SK-N-SH (cell line): ENCODE data around the gene GEMIN7. TPM values are rescaled to one million over a fixed set of nuclear protein-coding genes. Genes with fewer than 3 reads are reported as not detected.

ENCODE experiments used
- CTCF ChIA-PET: fragments of 300-600, 350-600 bp; formaldehyde crosslinking; extraction: SDS; loops from one replicate; lab custom pipeline; 2021; lab: Yijun Ruan, JAX
- POLR2A ChIA-PET: fragments of 350-600 bp; sonication (Branson Sonifier 250); formaldehyde crosslinking; extraction: SDS; loops from one replicate; lab custom pipeline; 2020; ENCODE audit warnings: antibody characterized with exemption, inconsistent platforms; lab: Yijun Ruan, JAX
- DNase-seq: peaks from one replicate; pipeline ENCODE4 v3.0.0; 2012
- H2AFZ ChIP-seq: fragments of 200-600 bp; sonication (generic); 2 replicates; pipeline ENCODE4 v1.8.1; 2016; ENCODE audit warnings: antibody characterized with exemption, mild to moderate bottlenecking, low read depth
- H3F3A ChIP-seq: fragments of 200-600 bp; sonication (generic); replicated peaks from 2 replicates; pipeline ENCODE3; 2016; ENCODE audit warnings: antibody characterized with exemption, mild to moderate bottlenecking; ENCODE audit not compliant: insufficient read depth
- H3K27ac ChIP-seq, 2 experiments: fragments of 200-500 bp in 1 of 2; fragments of 200-600 bp in 1 of 2; sonication (Bioruptor generic) in 1 of 2; sonication (generic), shearing (Covaris generic) in 1 of 2; 2 replicates each; pipeline versions ENCODE4 v1.5.1 to v1.6.1; 2014 to 2016; ENCODE audit warnings: low read depth in 2 of 2, inconsistent platforms in 1 of 2, low read length in 1 of 2, mild to moderate bottlenecking in 1 of 2, mixed read lengths in 1 of 2
- H3K27me3 ChIP-seq: fragments of 200-600 bp; sonication (generic), shearing (Covaris generic); 2 replicates; pipeline ENCODE4 v1.6.1; 2016; ENCODE audit warnings: mixed run types; ENCODE audit not compliant: insufficient read depth
- H3K36me3 ChIP-seq, 2 experiments: fragments of 200-500 bp in 1 of 2; fragments of 200-600 bp in 1 of 2; sonication (Bioruptor generic) in 1 of 2; sonication (generic) in 1 of 2; replicated peaks in 1 of 2; 2 replicates each; pipeline versions ENCODE3 to v1.5.1; 2014 to 2016; ENCODE audit warnings: low read length in 1 of 2, mild to moderate bottlenecking in 1 of 2; ENCODE audit not compliant: insufficient read depth in 2 of 2, control insufficient read depth in 1 of 2
- H3K4me1 ChIP-seq, 2 experiments: fragments of 200-500 bp in 1 of 2; fragments of 200-600 bp in 1 of 2; sonication (Bioruptor generic) in 1 of 2; sonication (generic), shearing (Covaris generic) in 1 of 2; 2 replicates each; pipeline versions ENCODE4 v1.5.1 to v1.6.1; 2014 to 2016; ENCODE audit warnings: low read depth in 1 of 2, low read length in 1 of 2, mixed run types in 1 of 2; ENCODE audit not compliant: insufficient read depth in 2 of 2, control insufficient read depth in 1 of 2
- H3K4me2 ChIP-seq: fragments of 200-600 bp; sonication (generic), shearing (Covaris generic); 2 replicates; pipeline ENCODE4 v1.6.1; 2017; ENCODE audit warnings: mixed run types
- H3K4me3 ChIP-seq, 2 experiments: fragments of 200-500 bp in 1 of 2; fragments of 200-600 bp in 1 of 2; sonication (Bioruptor generic) in 1 of 2; sonication (generic), shearing (Covaris generic) in 1 of 2; 2 replicates each; pipeline versions ENCODE4 v1.5.1 to v1.8.1; 2014 to 2016; ENCODE audit warnings: low read depth in 2 of 2, inconsistent platforms in 1 of 2, low read length in 1 of 2, mild to moderate bottlenecking in 1 of 2, mixed read lengths in 1 of 2, moderate library complexity in 1 of 2
- H3K79me2 ChIP-seq: fragments of 200-600 bp; sonication (generic); 2 replicates; pipeline ENCODE4 v1.8.1; 2017; ENCODE audit warnings: mild to moderate bottlenecking; ENCODE audit not compliant: insufficient read depth
- H3K9ac ChIP-seq: fragments of 200-600 bp; sonication (generic); 2 replicates; pipeline ENCODE4 v1.6.1; 2017; ENCODE audit warnings: mixed run types
- H3K9me2 ChIP-seq: fragments of 200-600 bp; sonication (generic); 2 replicates; pipeline ENCODE4 v1.6.1; 2017; ENCODE audit warnings: mixed run types
- H3K9me3 ChIP-seq: fragments of 200-600 bp; sonication (generic); 2 replicates; pipeline ENCODE4 v1.6.1; 2017; ENCODE audit warnings: mixed run types, mild to moderate bottlenecking, moderate library complexity
- H4K20me1 ChIP-seq: fragments of 200-600 bp; sonication (generic); 2 replicates; pipeline ENCODE4 v1.6.1; 2017; ENCODE audit warnings: mild to moderate bottlenecking, mixed run types; ENCODE audit not compliant: insufficient read depth
- EP300 ChIP-seq, 2 experiments: IDR thresholded peaks; 2 replicates each; pipeline versions ENCODE4 v1.4.0 to v1.6.1; 2012; ENCODE audit warnings: borderline replicate concordance in 1 of 2, low read depth in 1 of 2, low read length in 1 of 2
- FOSL2 ChIP-seq: IDR thresholded peaks from 2 replicates; pipeline ENCODE4 v1.4.0; 2012; ENCODE audit warnings: low read depth, mild to moderate bottlenecking, moderate library complexity, borderline replicate concordance
- FOXJ3 ChIP-seq: sonication (generic); formaldehyde crosslinking; IDR thresholded peaks from 2 replicates; pipeline ENCODE4 v1.5.1; 2020; ENCODE audit warnings: mild to moderate bottlenecking, missing genetic modification reagents
- FOXM1 ChIP-seq: IDR thresholded peaks from 2 replicates; pipeline ENCODE4 v1.4.0; 2012; ENCODE audit warnings: low read depth, mild to moderate bottlenecking
- GABPA ChIP-seq: IDR thresholded peaks from 2 replicates; pipeline ENCODE4 v1.4.0; 2012; ENCODE audit warnings: low read depth, mild to moderate bottlenecking
- GATA2 ChIP-seq: sonication (generic); formaldehyde crosslinking; IDR thresholded peaks from 2 replicates; pipeline ENCODE4 v1.5.0; 2020; ENCODE audit warnings: mild to moderate bottlenecking, missing genetic modification reagents
- IRF3 ChIP-seq: fragments of 150-350 bp; IDR thresholded peaks from 2 replicates; pipeline ENCODE4 v1.6.1; 2016; ENCODE audit warnings: mild to moderate bottlenecking, low read depth, low read length
- JUND ChIP-seq: IDR thresholded peaks from 2 replicates; pipeline ENCODE4 v1.4.0; 2012
- MEF2A ChIP-seq: IDR thresholded peaks from 2 replicates; pipeline ENCODE4 v1.4.0; 2012; ENCODE audit warnings: low read depth, borderline replicate concordance
- NFIC ChIP-seq: IDR thresholded peaks from 2 replicates; pipeline ENCODE4 v1.4.0; 2012; ENCODE audit warnings: borderline replicate concordance
- POLR2AphosphoS5 ChIP-seq: IDR thresholded peaks from 2 replicates; pipeline ENCODE4 v1.6.1; 2012; ENCODE audit warnings: low read depth, low read length
- RCOR1 ChIP-seq: fragments of 150-350 bp; IDR thresholded peaks from 2 replicates; pipeline ENCODE4 v1.6.1; 2017; ENCODE audit warnings: antibody characterized with exemption, low read length
- RXRA ChIP-seq: IDR thresholded peaks from 2 replicates; pipeline ENCODE4 v1.4.0; 2012; ENCODE audit warnings: low read depth, mild to moderate bottlenecking, borderline replicate concordance
- SMC3 ChIP-seq: IDR thresholded peaks from 2 replicates; pipeline ENCODE4 v1.6.1; 2012; ENCODE audit warnings: low read depth, low read length, improper control_type of control experiment
- TAF1 ChIP-seq: IDR thresholded peaks from 2 replicates; pipeline ENCODE4 v1.6.1; 2012; ENCODE audit warnings: low read depth, mild to moderate bottlenecking, low read length, moderate library complexity, borderline replicate concordance
- TCF12 ChIP-seq: IDR thresholded peaks from 2 replicates; pipeline ENCODE4 v1.4.0; 2012
- TEAD4 ChIP-seq: IDR thresholded peaks from 2 replicates; pipeline ENCODE4 v1.4.0; 2012; ENCODE audit warnings: mild to moderate bottlenecking, borderline replicate concordance; ENCODE audit not compliant: insufficient read depth
- WGBS: methylation state at CpG from one replicate; pipeline ENCODE4 v1.1.6; 2017; ENCODE audit warnings: low lambda C conversion rate; 5-methylcytosine and 5-hydroxymethylcytosine counted together
- polyA plus RNA-seq, 3 experiments: library from polyadenylated mRNA; depleted of rRNA; stranded (reverse); fragments of >200 nt; gene quantifications; 2 replicates each; pipeline ENCODE4 v1.2.3, GENCODE V29; 2012
- TF ChIP-seq, protein P1 (sequence below): IDR thresholded peaks from 2 replicates; pipeline ENCODE4 v1.6.1; 2012; ENCODE audit warnings: mild to moderate bottlenecking, low read depth, low read length, moderate library complexity
- TF ChIP-seq, protein P2 (sequence below): fragments of 200-600 bp; sonication (generic); IDR thresholded peaks from 2 replicates; pipeline ENCODE4 v1.6.1; 2017; ENCODE audit warnings: antibody characterized with exemption, mild to moderate bottlenecking, moderate library complexity
- TF ChIP-seq, protein P3 (sequence below): IDR thresholded peaks from 2 replicates; pipeline ENCODE4 v1.4.0; 2012; ENCODE audit warnings: low read depth, borderline replicate concordance

The GEMIN7 gene
- polyA plus RNA-seq, 1 of the 3 experiments (the other 2 are of a cell fraction), result 28.7 TPM

- H3K27ac ChIP-seq, result no peak overlapping the region
- H3K4me3 ChIP-seq, result no peak overlapping the region
- peaks cover 52% of the 10 kb centered on the region for H3K79me2 ChIP-seq
- H3K4me1 ChIP-seq, result peaks cover 9 to 25% of the 10 kb centered on the region in 2 experiments; a peak in 3 of 4 replicates
- H2AFZ ChIP-seq, result no peak overlapping the region
- CTCF ChIA-PET, result interaction anchor here (1.7 kb wide), 1 partner anchor 31 kb away, joined by 7 read pairs; no protein-coding TSS in a partner anchor
- H3K36me3 ChIP-seq, result peaks cover 5 to 11% of the 10 kb centered on the region in 2 experiments
- H3K9ac ChIP-seq, result no peak overlapping the region
- POLR2A ChIA-PET, result no interaction called here
- H3K9me2 ChIP-seq, result no peaks in the 10 kb centered on the region
- WGBS, result 96% methylated on average over 12 of the region's 17 CpGs
- TF ChIP-seq TCF12, result no peak
- TF ChIP-seq POLR2AphosphoS5, result no peak
- TF ChIP-seq GABPA, result no peak
- no peak overlapping the region for H3K4me2 ChIP-seq
- peaks cover 18% of the 10 kb centered on the region for H3F3A ChIP-seq
- H4K20me1 ChIP-seq, result peaks cover 12% of the 10 kb centered on the region
- no peaks in the 10 kb centered on the region for H3K9me3 ChIP-seq
- no peaks in the 10 kb centered on the region for H3K27me3 ChIP-seq
- DNase-seq, result no peak
Observed at GRCh38 chr19:45090034-45090433, 11.0 kb downstream of the GEMIN7 start.

GRCh38 chr19:45090606-45091005 is 11.5 kb downstream of the GEMIN7 start:
- Histone ChIP-seq H3K36me3 (peaks cover 2 to 9% of the 10 kb centered on the region in 2 experiments), H3K9me3 (no peaks in the 10 kb centered on the region), H4K20me1 (peaks cover 18% of the 10 kb centered on the region), H3K4me3 (peak overlapping the region; percentile 44 to 98; a peak in 3 of 4 replicates), H3K4me2 (peak overlapping the region; percentile 98), H3K79me2 (peaks cover 52% of the 10 kb centered on the region), H2AFZ (no peak overlapping the region), H3K27me3 (no peaks in the 10 kb centered on the region), H3K9me2 (no peaks in the 10 kb centered on the region), H3K4me1 (peaks cover 9 to 25% of the 10 kb centered on the region in 2 experiments; a peak in 3 of 4 replicates), H3F3A (peaks cover 18% of the 10 kb centered on the region), H3K9ac (no peak overlapping the region), H3K27ac (peak overlapping the region; percentile 69 to 83)
- ChIA-PET CTCF (interaction anchor here (0.8 to 1.7 kb wide), 3 partner anchors 11 to 158 kb away, joined by 3 to 7 read pairs (median 3); no protein-coding TSS in a partner anchor), POLR2A (no interaction called here)
- WGBS, result 47% methylated on average over 5 of the region's 5 CpGs
- no peak for DNase-seq
- TF ChIP-seq POLR2AphosphoS5 (no peak), TAF1 (no peak), SMC3 (no peak), FOXM1 (no peak), NFIC (no peak), FOXJ3 (no peak), TEAD4 (no peak), RCOR1 (no peak), RXRA (no peak), TCF12 (no peak), JUND (no peak), GABPA (no peak), EP300 (IDR thresholded peaks at IDR 0.05; ENCODE audit: borderline replicate concordance in 1 of 2, low read depth in 1 of 2, low read length in 1 of 2) (no peak), MEF2A (no peak), GATA2 (no peak), IRF3 (no peak), FOSL2 (no peak)
- TF ChIP-seq, protein P1, sequence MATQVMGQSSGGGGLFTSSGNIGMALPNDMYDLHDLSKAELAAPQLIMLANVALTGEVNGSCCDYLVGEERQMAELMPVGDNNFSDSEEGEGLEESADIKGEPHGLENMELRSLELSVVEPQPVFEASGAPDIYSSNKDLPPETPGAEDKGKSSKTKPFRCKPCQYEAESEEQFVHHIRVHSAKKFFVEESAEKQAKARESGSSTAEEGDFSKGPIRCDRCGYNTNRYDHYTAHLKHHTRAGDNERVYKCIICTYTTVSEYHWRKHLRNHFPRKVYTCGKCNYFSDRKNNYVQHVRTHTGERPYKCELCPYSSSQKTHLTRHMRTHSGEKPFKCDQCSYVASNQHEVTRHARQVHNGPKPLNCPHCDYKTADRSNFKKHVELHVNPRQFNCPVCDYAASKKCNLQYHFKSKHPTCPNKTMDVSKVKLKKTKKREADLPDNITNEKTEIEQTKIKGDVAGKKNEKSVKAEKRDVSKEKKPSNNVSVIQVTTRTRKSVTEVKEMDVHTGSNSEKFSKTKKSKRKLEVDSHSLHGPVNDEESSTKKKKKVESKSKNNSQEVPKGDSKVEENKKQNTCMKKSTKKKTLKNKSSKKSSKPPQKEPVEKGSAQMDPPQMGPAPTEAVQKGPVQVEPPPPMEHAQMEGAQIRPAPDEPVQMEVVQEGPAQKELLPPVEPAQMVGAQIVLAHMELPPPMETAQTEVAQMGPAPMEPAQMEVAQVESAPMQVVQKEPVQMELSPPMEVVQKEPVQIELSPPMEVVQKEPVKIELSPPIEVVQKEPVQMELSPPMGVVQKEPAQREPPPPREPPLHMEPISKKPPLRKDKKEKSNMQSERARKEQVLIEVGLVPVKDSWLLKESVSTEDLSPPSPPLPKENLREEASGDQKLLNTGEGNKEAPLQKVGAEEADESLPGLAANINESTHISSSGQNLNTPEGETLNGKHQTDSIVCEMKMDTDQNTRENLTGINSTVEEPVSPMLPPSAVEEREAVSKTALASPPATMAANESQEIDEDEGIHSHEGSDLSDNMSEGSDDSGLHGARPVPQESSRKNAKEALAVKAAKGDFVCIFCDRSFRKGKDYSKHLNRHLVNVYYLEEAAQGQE, result no peak
- TF ChIP-seq, protein P2, sequence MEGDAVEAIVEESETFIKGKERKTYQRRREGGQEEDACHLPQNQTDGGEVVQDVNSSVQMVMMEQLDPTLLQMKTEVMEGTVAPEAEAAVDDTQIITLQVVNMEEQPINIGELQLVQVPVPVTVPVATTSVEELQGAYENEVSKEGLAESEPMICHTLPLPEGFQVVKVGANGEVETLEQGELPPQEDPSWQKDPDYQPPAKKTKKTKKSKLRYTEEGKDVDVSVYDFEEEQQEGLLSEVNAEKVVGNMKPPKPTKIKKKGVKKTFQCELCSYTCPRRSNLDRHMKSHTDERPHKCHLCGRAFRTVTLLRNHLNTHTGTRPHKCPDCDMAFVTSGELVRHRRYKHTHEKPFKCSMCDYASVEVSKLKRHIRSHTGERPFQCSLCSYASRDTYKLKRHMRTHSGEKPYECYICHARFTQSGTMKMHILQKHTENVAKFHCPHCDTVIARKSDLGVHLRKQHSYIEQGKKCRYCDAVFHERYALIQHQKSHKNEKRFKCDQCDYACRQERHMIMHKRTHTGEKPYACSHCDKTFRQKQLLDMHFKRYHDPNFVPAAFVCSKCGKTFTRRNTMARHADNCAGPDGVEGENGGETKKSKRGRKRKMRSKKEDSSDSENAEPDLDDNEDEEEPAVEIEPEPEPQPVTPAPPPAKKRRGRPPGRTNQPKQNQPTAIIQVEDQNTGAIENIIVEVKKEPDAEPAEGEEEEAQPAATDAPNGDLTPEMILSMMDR, result no peak
- TF ChIP-seq, protein P3, sequence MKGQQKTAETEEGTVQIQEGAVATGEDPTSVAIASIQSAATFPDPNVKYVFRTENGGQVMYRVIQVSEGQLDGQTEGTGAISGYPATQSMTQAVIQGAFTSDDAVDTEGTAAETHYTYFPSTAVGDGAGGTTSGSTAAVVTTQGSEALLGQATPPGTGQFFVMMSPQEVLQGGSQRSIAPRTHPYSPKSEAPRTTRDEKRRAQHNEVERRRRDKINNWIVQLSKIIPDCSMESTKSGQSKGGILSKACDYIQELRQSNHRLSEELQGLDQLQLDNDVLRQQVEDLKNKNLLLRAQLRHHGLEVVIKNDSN, result no peak
